ENCODE data around the gene DGKI.
"Not testable (repeated sequence)": the region's sequence is repeated elsewhere in the genome, so short reads cannot be mapped to it uniquely, and the experiment has no call there.

DGKI gene

DNA sequence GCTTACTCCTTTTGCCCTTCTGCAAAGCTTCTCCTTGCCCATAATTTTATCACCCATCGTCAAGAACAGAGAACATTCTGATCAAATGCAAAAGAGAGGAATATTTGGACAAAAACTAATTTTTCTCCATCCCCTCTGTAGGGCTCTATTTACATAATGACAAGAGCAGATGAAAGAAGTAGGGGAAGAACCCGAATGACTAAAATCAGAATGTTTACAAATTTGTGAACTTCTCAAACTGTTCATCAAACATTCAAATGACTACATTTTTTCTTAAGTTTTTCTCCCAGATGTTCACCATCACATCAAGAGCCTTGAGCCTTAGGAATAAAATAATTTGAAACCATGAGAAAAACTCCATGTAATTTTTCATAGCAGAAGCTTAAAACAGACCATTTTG, 119.4 kb downstream of the DGKI start:
- no peak for DNase-seq

DNA sequence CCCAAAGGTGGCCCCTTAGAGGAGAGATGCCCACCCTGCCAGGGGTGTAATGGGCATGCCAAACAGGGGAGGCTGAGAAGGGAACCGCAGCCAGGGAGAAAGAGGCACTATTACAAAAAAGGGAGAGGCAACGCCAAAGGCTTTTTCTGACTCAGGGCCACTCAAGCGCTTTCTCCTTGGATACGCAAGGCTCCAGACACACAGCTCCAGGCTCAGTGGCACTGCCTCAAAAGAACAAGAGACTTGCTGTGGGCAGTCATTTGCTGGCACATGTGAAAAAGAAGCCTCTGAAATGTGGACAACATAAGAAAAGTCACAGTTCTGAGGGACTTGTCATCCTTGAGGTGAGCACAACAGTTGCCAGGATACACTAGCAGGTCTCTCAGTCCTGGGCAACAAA, 128.4 kb downstream of the DGKI start:
- no peak for DNase-seq

- DNase-seq, result no peak
Observed at GRCh38 chr7:137717811-137718271, 128.9 kb downstream of the DGKI start.

DNA sequence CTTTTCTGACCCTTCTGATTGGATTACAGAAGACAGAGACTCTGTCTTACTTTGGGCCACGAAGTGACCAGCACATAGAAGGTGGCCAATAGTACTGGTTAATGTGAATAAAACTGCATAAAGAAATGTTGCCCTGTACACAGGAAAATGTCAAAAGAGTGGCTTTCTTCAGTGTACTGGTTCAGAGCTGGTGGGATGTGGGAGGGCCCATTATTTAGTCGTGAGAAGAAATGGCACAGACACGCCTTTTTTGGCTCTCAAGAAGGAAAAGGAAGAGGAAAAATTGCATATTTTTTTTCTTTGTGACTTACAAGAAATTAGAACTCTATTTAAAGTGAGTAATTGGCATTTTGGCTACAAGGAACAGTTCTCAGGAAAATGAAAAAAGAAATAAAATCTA, 129.7 kb downstream of the DGKI start:
- DNase-seq, result no peak

- no peak for DNase-seq
Observed at GRCh38 chr7:137716061-137716460, 130.7 kb downstream of the DGKI start.

DNA sequence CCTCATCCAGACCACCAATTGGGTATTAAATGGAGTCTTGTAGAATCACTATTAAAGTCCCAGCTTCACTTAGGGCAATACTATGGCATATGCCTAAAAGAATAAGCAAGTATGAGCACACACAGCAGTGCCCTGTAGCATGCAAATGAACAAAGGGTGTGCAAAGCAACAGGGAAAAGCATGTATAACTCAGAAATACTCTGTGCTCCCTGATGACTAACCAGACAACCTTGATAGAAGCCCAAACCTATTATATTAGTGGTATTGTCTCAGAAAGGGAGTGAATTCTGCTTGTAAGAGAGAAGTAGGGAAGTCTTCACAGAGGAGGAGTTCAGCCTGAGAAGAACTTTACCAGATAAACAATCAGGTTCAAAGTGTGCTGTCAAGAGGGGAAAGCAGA, 131.2 kb downstream of the DGKI start:
- no peak for DNase-seq

- no peak for DNase-seq
Observed at GRCh38 chr7:137715121-137715520, 131.7 kb downstream of the DGKI start.

- DNase-seq, result not testable (repeated sequence)
Observed at GRCh38 chr7:137706330-137706729, 140.4 kb downstream of the DGKI start.

DNA sequence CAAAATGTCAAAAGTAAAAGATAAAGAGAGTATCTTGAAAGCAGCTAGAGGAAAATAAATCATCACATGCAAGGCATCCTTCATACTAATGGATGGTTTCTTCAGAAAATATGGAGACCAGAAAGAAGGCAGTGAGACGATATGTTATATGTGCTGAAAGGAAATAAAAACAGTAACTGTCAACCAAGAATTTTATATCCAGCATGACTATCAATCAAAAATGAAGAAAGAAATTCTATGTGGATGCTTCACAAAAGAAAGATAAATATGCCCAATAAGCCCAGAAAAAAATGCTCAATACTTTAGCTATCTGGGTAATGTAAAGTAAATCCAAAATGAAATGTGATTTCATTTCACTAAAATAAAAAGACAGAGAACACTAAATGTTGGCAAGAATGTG, 142.1 kb downstream of the DGKI start:
- DNase-seq, result no peak

- DNase-seq, result no peak
Observed at GRCh38 chr7:137703291-137704010, 143.3 kb downstream of the DGKI start.

- DNase-seq, result no peak
Observed at GRCh38 chr7:137696988-137697387, 149.8 kb downstream of the DGKI start.

DNA sequence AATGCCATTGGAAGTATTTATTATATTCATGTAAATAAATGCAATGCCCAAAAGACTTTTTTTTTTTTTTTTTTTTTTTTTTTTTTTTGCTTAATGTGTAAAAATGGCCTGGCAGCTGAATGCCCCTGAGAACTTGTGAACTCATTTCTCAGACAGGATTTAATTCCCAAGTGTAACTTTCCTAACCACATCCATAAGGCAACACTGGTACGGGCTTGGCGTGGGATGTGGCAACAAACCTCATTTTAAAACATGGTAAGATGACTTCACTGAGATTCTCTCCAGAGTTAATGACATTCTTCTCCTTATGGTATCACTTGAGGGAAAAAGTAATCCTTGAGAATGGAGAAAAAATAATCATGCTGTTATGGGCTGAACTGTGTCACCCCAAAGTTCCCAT, 150.4 kb downstream of the DGKI start:
- DNase-seq, result no peak

GRCh38 chr7:137695942-137696341, 150.8 kb downstream of the DGKI start:
- no peak for DNase-seq

- no peak for DNase-seq
Observed at GRCh38 chr7:137695494-137695893, 151.3 kb downstream of the DGKI start.

DNA sequence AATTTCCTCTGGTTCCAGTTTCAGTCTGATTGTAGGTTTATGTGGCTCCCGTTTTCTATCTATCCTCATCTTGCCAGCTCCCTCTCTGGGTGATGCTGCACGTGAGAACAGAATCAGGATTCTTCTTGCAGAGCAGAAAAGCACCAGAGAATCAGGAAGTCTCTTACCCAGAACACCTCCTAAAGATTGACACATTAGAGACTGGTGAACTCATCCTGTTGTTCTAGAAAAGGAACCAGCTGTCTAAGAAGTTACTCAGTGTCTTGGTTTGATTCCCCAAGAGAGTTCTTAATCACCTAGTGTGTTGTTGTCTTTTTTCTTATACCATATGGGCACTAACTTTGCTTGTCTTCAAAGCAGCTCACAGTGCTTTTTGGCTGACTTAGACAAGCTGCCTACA, 152.4 kb downstream of the DGKI start:
- DNase-seq, result no peak

DNA sequence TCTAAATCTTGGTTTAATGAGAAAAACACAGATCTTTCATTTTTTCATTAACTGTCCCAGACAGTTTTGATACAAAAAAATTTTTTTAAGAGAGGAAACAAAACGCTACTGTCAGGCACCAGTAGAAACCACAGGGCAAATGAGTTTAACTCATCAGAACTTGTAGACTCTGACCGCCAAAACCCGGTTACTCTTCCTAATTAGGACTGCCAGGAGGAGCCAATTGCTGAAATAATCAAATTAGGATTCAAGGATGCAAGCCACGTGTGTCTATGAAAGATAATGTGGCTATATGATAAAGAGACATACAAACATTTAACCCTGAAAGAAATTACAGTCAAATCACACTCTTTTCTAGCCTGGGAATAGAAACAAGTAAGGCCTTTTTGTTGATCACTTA, 154.4 kb downstream of the DGKI start:
- no peak for DNase-seq

- DNase-seq, result no peak
Observed at GRCh38 chr7:137691566-137691965, 155.2 kb downstream of the DGKI start.

DNA sequence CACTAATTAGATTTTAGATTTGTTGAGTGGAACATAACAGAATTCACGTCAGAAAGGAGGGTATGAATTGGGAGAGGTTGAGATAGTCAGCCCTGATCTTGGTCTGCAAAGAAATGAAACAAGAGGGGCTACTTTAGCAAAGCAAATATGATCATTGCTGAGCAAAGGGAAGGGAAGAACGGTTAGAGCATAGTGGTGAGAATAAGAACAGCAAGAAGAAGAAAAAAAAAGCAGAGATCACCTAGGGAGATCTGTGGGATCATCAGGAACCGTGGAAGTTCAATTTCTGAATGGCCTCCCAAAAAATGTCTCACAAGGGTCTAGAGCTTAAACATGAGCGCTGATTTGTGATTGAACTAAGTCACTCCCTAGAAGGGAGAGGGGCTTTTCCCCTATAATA, 156.1 kb downstream of the DGKI start:
- no peak for DNase-seq

GRCh38 chr7:137689761-137690160, 157.0 kb downstream of the DGKI start:
- DNase-seq, result no peak

- no peak for DNase-seq
Observed at GRCh38 chr7:137687556-137688265, 159.1 kb downstream of the DGKI start.

DNA sequence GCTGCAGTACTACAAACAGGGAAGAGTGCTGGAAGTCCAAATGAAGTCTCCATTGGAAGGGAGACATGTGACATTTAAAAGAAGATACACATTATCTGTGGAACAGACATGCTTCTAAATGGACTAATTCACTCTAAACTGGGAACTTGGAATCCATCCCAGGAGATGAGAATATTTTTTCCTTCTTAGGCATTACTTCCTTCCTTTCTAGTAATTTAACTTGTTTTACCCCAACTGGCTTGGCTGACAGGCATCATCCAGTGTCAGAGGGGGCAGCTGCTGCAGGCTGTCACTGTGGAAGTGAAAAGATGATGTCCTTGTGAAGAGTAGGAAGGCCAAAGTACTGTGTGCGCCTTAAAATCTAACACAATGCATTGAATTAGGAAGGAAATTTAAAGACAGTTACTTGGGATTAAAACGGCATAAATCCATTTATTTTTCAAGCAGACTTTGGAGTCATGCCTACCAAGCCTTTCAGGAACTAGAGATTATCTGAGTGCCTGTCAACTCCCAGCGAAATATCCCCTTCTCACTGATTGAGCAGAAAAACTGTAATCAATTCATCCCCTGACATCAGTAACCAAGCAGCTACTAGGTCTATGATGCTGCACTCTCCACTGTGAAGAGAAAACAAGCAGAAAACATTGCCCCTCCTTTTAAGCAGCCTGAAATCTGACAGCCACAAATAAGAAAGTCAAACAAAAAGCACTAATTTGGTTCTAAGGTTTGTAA, 161.2 kb downstream of the DGKI start:
- no peak for DNase-seq

DNA sequence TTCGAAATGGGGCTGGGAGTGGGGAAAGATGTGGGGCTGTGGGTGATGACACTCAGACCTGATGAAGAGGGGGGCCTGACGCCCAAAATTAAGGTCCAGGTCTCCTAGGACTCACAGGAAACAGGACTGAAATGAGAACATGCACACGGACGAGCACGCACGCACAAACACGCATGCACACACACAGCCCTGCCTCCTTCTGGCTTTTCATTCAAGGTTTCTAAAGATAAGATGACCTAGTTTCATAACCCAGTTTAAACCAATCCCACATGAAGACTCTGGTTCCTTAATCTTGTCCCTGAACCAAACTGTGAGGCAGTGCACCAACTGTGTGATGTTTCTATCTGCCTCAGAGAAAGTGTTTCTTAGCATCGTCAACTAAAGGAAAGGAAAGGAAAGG, 162.0 kb downstream of the DGKI start:
- no peak for DNase-seq

- DNase-seq, result no peak
Observed at GRCh38 chr7:137684316-137684715, 162.5 kb downstream of the DGKI start.

GRCh38 chr7:137682596-137682995, 164.2 kb downstream of the DGKI start:
- no peak for DNase-seq

All from CD4-positive, alpha-beta T cell treated with Interleukin-6 for 4 hours (primary cell).